HepG2 (cell line): ENCODE data around the gene GALNTL6. TPM values are rescaled to one million over a fixed set of nuclear protein-coding genes. Genes with fewer than 3 reads are reported as not detected.

ENCODE experiments used
- ATAC-seq: fragments of 200-7000 bp; cut with Tn5 transposase; 3 replicates; pipeline ENCODE4 v1.9.1; 2020; ENCODE audit warnings: mild to moderate bottlenecking, moderate library complexity
- BruUV-seq: library from RNA; stranded (reverse); fragments of 400-500 nt; replicated peaks from 2 replicates; lab custom pipeline; 2021; lab: Mats Ljungman, UMichigan
- CTCF ChIA-PET: fragments of 300-600 bp; formaldehyde crosslinking; extraction: SDS; loops from one replicate; lab custom pipeline; 2021; ENCODE audit warnings: low total read pairs, inconsistent platforms, low intra/inter-chr PET ratio; lab: Yijun Ruan, JAX
- POLR2A ChIA-PET: fragments of 350-600 bp; sonication (Branson Sonifier 250); formaldehyde crosslinking; loops from one replicate; lab custom pipeline; 2020; ENCODE audit warnings: antibody characterized with exemption, inconsistent platforms; lab: Yijun Ruan, JAX
- DNase-seq: peaks from one replicate; pipeline ENCODE4 v3.0.0-alpha.2; 2015; ENCODE audit warnings: low spot score
- FAIRE-seq: peaks from 3 replicates; lab custom pipeline; 2011; peaks lifted over from hg19 to GRCh38; lab: Jason Lieb, UNC
- H2AFZ ChIP-seq: one replicate; pipeline ENCODE4 v1.6.1; 2011; ENCODE audit warnings: low read length, inconsistent platforms
- H3K27ac ChIP-seq: fragments of 300-600 bp; 3 replicates; pipeline ENCODE4 v1.8.0; 2011; ENCODE audit warnings: mixed run types, mild to moderate bottlenecking, mixed read lengths, low read length, inconsistent platforms; ENCODE audit not compliant: insufficient read depth; ENCODE audit errors: extremely low read length
- H3K27me3 ChIP-seq, 2 experiments: fragments of 200-600 bp in 1 of 2; 2 replicates in 1 of 2; 3 replicates in 1 of 2; pipeline versions ENCODE4 v1.6.0 to v1.8.0; 2011; ENCODE audit warnings: low read length in 2 of 2, mild to moderate bottlenecking in 2 of 2, moderate library complexity in 2 of 2, inconsistent platforms in 1 of 2; ENCODE audit not compliant: insufficient read depth in 2 of 2, control insufficient read depth in 1 of 2
- H3K36me3 ChIP-seq, 2 experiments: fragments of 200-600 bp in 1 of 2; replicated peaks in 1 of 2; 2 replicates in 1 of 2; 3 replicates in 1 of 2; pipeline versions ENCODE4 v1.5.1 to v1.8.0; 2011; ENCODE audit warnings: low read length in 2 of 2, inconsistent platforms in 1 of 2; ENCODE audit not compliant: insufficient read depth in 2 of 2, control insufficient read depth in 1 of 2
- H3K4me1 ChIP-seq: 2 replicates; pipeline ENCODE4 v1.5.1; 2012; ENCODE audit warnings: low read length, inconsistent platforms; ENCODE audit not compliant: insufficient read depth
- H3K4me2 ChIP-seq: 2 replicates; pipeline ENCODE4 v1.6.0; 2011; ENCODE audit warnings: low read depth, low read length, inconsistent platforms
- H3K4me3 ChIP-seq, 3 experiments: fragments of 200-600 bp in 1 of 3; sonication (generic), shearing (Covaris generic) in 1 of 3; replicated peaks in 1 of 3; 2 replicates each; pipeline ENCODE4 v1.5.1; 2011 to 2016; ENCODE audit warnings: low read length in 3 of 3, inconsistent platforms in 2 of 3, low read depth in 2 of 3, mild to moderate bottlenecking in 2 of 3, control low read depth in 1 of 3, mixed read lengths in 1 of 3; ENCODE audit not compliant: insufficient read depth in 1 of 3
- H3K79me2 ChIP-seq: one replicate; pipeline ENCODE4 v1.6.1; 2011; ENCODE audit warnings: low read length, inconsistent platforms; ENCODE audit not compliant: insufficient read depth
- H3K9ac ChIP-seq: 2 replicates; pipeline ENCODE4 v1.6.0; 2011; ENCODE audit warnings: mild to moderate bottlenecking, low read depth, low read length, inconsistent platforms; ENCODE audit not compliant: insufficient read depth
- H3K9me3 ChIP-seq: 2 replicates; pipeline ENCODE4 v1.5.1; 2012; ENCODE audit warnings: mild to moderate bottlenecking, low read length
- H4K20me1 ChIP-seq: 2 replicates; pipeline ENCODE4 v1.6.0; 2011; ENCODE audit warnings: inconsistent platforms, mild to moderate bottlenecking, low read length, moderate library complexity; ENCODE audit not compliant: insufficient read depth
- ARHGAP35 ChIP-seq: sonication (generic); formaldehyde crosslinking; IDR thresholded peaks from 2 replicates; pipeline ENCODE4 v1.9.0; 2022; ENCODE audit warnings: mild to moderate bottlenecking, inconsistent platforms, moderate library complexity, missing genetic modification reagents, borderline replicate concordance
- ATF3 ChIP-seq: sonication (generic); formaldehyde crosslinking; IDR thresholded peaks from 2 replicates; pipeline ENCODE4 v1.4.0; 2020; ENCODE audit warnings: missing genetic modification reagents
- ATF5 ChIP-seq: sonication (generic); formaldehyde crosslinking; IDR thresholded peaks from 2 replicates; pipeline ENCODE4 v1.4.0; 2020; ENCODE audit warnings: mild to moderate bottlenecking, low read depth, missing genetic modification reagents
- CAMTA2 ChIP-seq: sonication (generic); formaldehyde crosslinking; IDR thresholded peaks from 2 replicates; pipeline ENCODE4 v1.4.0; 2020; ENCODE audit warnings: mild to moderate bottlenecking, missing genetic modification reagents, borderline replicate concordance
- CCDC6 ChIP-seq: sonication (generic); formaldehyde crosslinking; IDR thresholded peaks from 2 replicates; pipeline ENCODE4 v1.8.1; 2022; ENCODE audit warnings: mild to moderate bottlenecking, missing genetic modification reagents, moderate library complexity
- CEBPB ChIP-seq: IDR thresholded peaks from 2 replicates; pipeline ENCODE4 v1.6.1; 2011; ENCODE audit warnings: low read depth, low read length, improper control_type of control experiment, borderline replicate concordance
- DR1 ChIP-seq: sonication (generic); formaldehyde crosslinking; IDR thresholded peaks from 2 replicates; pipeline ENCODE4 v1.8.0; 2021; ENCODE audit warnings: mild to moderate bottlenecking, missing genetic modification reagents, inconsistent platforms
- ESRRA ChIP-seq: sonication (generic); formaldehyde crosslinking; IDR thresholded peaks from 2 replicates; pipeline ENCODE4 v1.5.1; 2020; ENCODE audit warnings: mild to moderate bottlenecking, low read depth, missing genetic modification reagents
- ETV6 ChIP-seq: sonication (generic); formaldehyde crosslinking; conservative IDR thresholded peaks from 2 replicates; pipeline ENCODE4 v1.4.0; 2020; ENCODE audit warnings: missing genetic modification reagents
- HDAC1 ChIP-seq: sonication (generic); formaldehyde crosslinking; IDR thresholded peaks from 2 replicates; pipeline ENCODE4 v1.5.1; 2020; ENCODE audit warnings: mild to moderate bottlenecking, missing genetic modification reagents
- HNF1B ChIP-seq: sonication (generic); formaldehyde crosslinking; IDR thresholded peaks from 2 replicates; pipeline ENCODE4 v1.5.1; 2020; ENCODE audit warnings: mild to moderate bottlenecking, moderate library complexity, missing genetic modification reagents
- UBTF ChIP-seq: sonication (generic); formaldehyde crosslinking; IDR thresholded peaks from 2 replicates; pipeline ENCODE4 v1.4.0; 2020; ENCODE audit warnings: mild to moderate bottlenecking, missing genetic modification reagents
- ZKSCAN1 ChIP-seq: fragments of 150-350 bp; IDR thresholded peaks from 2 replicates; pipeline ENCODE4 v1.6.1; 2014; ENCODE audit warnings: low read length
- ZNF280B ChIP-seq: sonication (generic); formaldehyde crosslinking; IDR thresholded peaks from 2 replicates; pipeline ENCODE4 v1.5.0; 2020; ENCODE audit warnings: missing genetic modification reagents, mild to moderate bottlenecking, borderline replicate concordance
- ZNF549 ChIP-seq: sonication (generic); formaldehyde crosslinking; IDR thresholded peaks from 2 replicates; pipeline ENCODE4 v1.5.0; 2020; ENCODE audit warnings: missing genetic modification reagents
- ZNF556 ChIP-seq: sonication (generic); formaldehyde crosslinking; IDR thresholded peaks from 2 replicates; pipeline ENCODE4 v1.4.0; 2020; ENCODE audit warnings: mild to moderate bottlenecking, missing genetic modification reagents, borderline replicate concordance
- in situ Hi-C: cut with HindIII; loops from 2 replicates; pipeline ENCODE4 v1.10.0; 2017; ENCODE audit warnings: low pct_unique_long_range_greater_than_20kb; ENCODE audit not compliant: extremely low pct_ligation_motif_present
- intact Hi-C: fragments of 100-400 bp; cut with micrococcal nuclease; formaldehyde crosslinking; loops from one replicate; pipeline ENCODE4 v1.10.0; 2022; ENCODE audit not compliant: unreplicated experiment
- polyA plus RNA-seq, 8 experiments: library from polyadenylated mRNA; depleted of rRNA in 3 of 8; stranded (reverse) in 7 of 8; unstranded in 1 of 8; fragments of >200 nt; fragmentation: Illumina TruSeq in 4 of 8; extraction: Trizol in 4 of 8; gene quantifications; 2 replicates each; pipeline versions ENCODE4 v1.2.1 to v1.2.3, GENCODE V29; 2011 to 2016; ENCODE audit warnings: low read depth in 4 of 8, missing spikeins in 1 of 8, mixed read lengths in 1 of 8; ENCODE audit not compliant: insufficient read depth in 1 of 8
- total RNA-seq, 5 experiments: library from RNA; depleted of rRNA; stranded (reverse); fragments of >200 nt; fragmentation: Illumina TruSeq; extraction: Trizol; gene quantifications; 2 replicates each; pipeline ENCODE4 v1.2.3, GENCODE V29; 2016; ENCODE audit warnings: low read depth in 1 of 5

GALNTL6 gene
- total and polyA plus RNA-seq, 2 of the 13 experiments (the other 11 are each of a cell fraction or from before 2014, with no cell fraction given), result not detected

GRCh38 chr4:171851295-171851694 is 38.1 kb downstream of the GALNTL6 start:
- Histone ChIP-seq H3K4me1 (no peaks in the 10 kb centered on the region), H3K9ac (no peak overlapping the region), H3K27me3 (no peaks in the 10 kb centered on the region), H3K36me3 (no peaks in the 10 kb centered on the region), H3K27ac (no peak overlapping the region), H3K4me2 (no peak overlapping the region), H3K9me3 (no peaks in the 10 kb centered on the region), H3K4me3 (no peak overlapping the region), H4K20me1 (no peaks in the 10 kb centered on the region), H3K79me2 (no peaks in the 10 kb centered on the region), H2AFZ (no peak overlapping the region)
- BruUV-seq, result no TSS peak
- intact Hi-C loops (no loop called here), in situ Hi-C loops (no loop called here)
- no peak for FAIRE-seq
- ATAC-seq, result no peak
- no peak for DNase-seq
- ChIA-PET POLR2A (no interaction called here), CTCF (no interaction called here)
- TF ChIP-seq ZNF280B, result no peak
- TF ChIP-seq ARHGAP35 (CRISPR knock-in tag), result no peak
- TF ChIP-seq ESRRA (CRISPR knock-in tag), result no peak
- no peak for TF ChIP-seq CEBPB
- no peak for TF ChIP-seq ZNF549
- no peak for TF ChIP-seq ATF5 (CRISPR knock-in tag)
- no peak for TF ChIP-seq CAMTA2 (CRISPR knock-in tag)
- TF ChIP-seq DR1, result no peak
- no peak for TF ChIP-seq ETV6 (CRISPR knock-in tag)
- no peak for TF ChIP-seq HNF1B
- TF ChIP-seq CCDC6, result no peak
- TF ChIP-seq UBTF (CRISPR knock-in tag), result no peak
- TF ChIP-seq HDAC1, result no peak
- no peak for TF ChIP-seq ZKSCAN1
- no peak for TF ChIP-seq ZNF556 (CRISPR knock-in tag)
- TF ChIP-seq ATF3 (CRISPR knock-in tag), result no peak
